GM12878 (cell line): ENCODE results near the gene ZNF566. TPM values are rescaled to one million over a fixed set of nuclear protein-coding genes. Genes with fewer than 3 reads are reported as not detected.

Experiments
- BHLHE40 ChIP-seq, 2 experiments: fragments of 450-650 bp in 1 of 2; IDR thresholded peaks; 2 replicates each; pipeline ENCODE4 v1.6.1; 2011 to 2017; ENCODE audit warnings: low read depth in 2 of 2, borderline replicate concordance in 1 of 2, improper control_type of control experiment in 1 of 2, low read length in 1 of 2, mild to moderate bottlenecking in 1 of 2
- CBX5 ChIP-seq: sonication (generic); IDR thresholded peaks from 2 replicates; pipeline ENCODE4 v1.6.1; 2016; ENCODE audit warnings: low read depth, moderate library complexity, mild to moderate bottlenecking, inconsistent platforms
- CREB1 ChIP-seq: IDR thresholded peaks from 2 replicates; pipeline ENCODE4 v1.6.1; 2012; ENCODE audit warnings: low read depth, mild to moderate bottlenecking, inconsistent platforms
- GATAD2B ChIP-seq: fragments of 450-650 bp; conservative IDR thresholded peaks from 2 replicates; pipeline ENCODE4 v1.6.1; 2017; ENCODE audit warnings: low read depth, mild to moderate bottlenecking, moderate library complexity
- HCFC1 ChIP-seq: fragments of 150-350 bp; IDR thresholded peaks from 2 replicates; pipeline ENCODE4 v1.6.1; 2014; ENCODE audit warnings: low read length
- HDGF ChIP-seq: fragments of 450-650 bp; IDR thresholded peaks from 2 replicates; pipeline ENCODE4 v1.6.1; 2016; ENCODE audit warnings: antibody characterized with exemption
- IRF4 ChIP-seq: IDR thresholded peaks from 2 replicates; pipeline ENCODE4 v1.6.1; 2011; ENCODE audit warnings: low read depth, low read length
- KLF5 ChIP-seq: fragments of 450-650 bp; IDR thresholded peaks from 2 replicates; pipeline ENCODE4 v1.6.1; 2014; ENCODE audit warnings: mild to moderate bottlenecking; ENCODE audit not compliant: partially characterized antibody
- NFYA ChIP-seq: IDR thresholded peaks from 2 replicates; pipeline ENCODE4 v1.6.1; 2011; ENCODE audit warnings: low read depth, mild to moderate bottlenecking, low read length, improper control_type of control experiment, borderline replicate concordance
- PML ChIP-seq: IDR thresholded peaks from 2 replicates; pipeline ENCODE4 v1.6.1; 2012; ENCODE audit warnings: low read length, inconsistent platforms
- SIX5 ChIP-seq: IDR thresholded peaks from 2 replicates; pipeline ENCODE4 v1.6.1; 2011; ENCODE audit warnings: mild to moderate bottlenecking, low read depth, low read length, moderate library complexity; ENCODE audit not compliant: severe bottlenecking
- TARDBP ChIP-seq: IDR thresholded peaks from 2 replicates; pipeline ENCODE4 v1.6.1; 2016; ENCODE audit warnings: borderline replicate concordance
- ZBED1 ChIP-seq: IDR thresholded peaks from 2 replicates; pipeline ENCODE4 v1.6.1; 2016; ENCODE audit warnings: borderline replicate concordance
- ZSCAN29 ChIP-seq: fragments of 450-650 bp; IDR thresholded peaks from 2 replicates; pipeline ENCODE4 v1.6.1; 2017; ENCODE audit warnings: mild to moderate bottlenecking, moderate library complexity
- polyA plus RNA-seq, 11 experiments: library from polyadenylated mRNA; depleted of rRNA in 4 of 11; unstranded in 6 of 11; stranded (reverse) in 5 of 11; fragments of >200 nt; fragmentation: Nextera tagmentation in 4 of 11; fragmentation: Illumina TruSeq in 1 of 11; extraction: Ambion mirVana in 4 of 11; extraction: Trizol in 1 of 11; gene quantifications; 1 replicate in 1 of 11; 2 replicates in 10 of 11; pipeline versions ENCODE4 v1.2.1 to v1.2.3, GENCODE V29; 2011 to 2016; ENCODE audit warnings: inconsistent platforms in 2 of 11, missing spikeins in 2 of 11, low read depth in 1 of 11
- total RNA-seq, 4 experiments: library from RNA; depleted of rRNA in 3 of 4; stranded (reverse); fragments of >200 nt in 3 of 4; fragmentation: Illumina TruSeq in 1 of 4; extraction: Trizol in 1 of 4; gene quantifications; 2 replicates each; pipeline versions ENCODE4 v1.2.1 to v1.2.3, GENCODE V29; 2013 to 2021
- TF ChIP-seq, protein P1 (sequence below): fragments of 450-650 bp; IDR thresholded peaks from 2 replicates; pipeline ENCODE4 v1.6.1; 2017; ENCODE audit warnings: low read depth, mild to moderate bottlenecking, moderate library complexity
- TF ChIP-seq, protein P2 (sequence below), 3 experiments: IDR thresholded peaks in 2 of 3; conservative IDR thresholded peaks in 1 of 3; 2 replicates each; pipeline ENCODE4 v1.5.1; 2011; ENCODE audit warnings: low read depth in 3 of 3, low read length in 3 of 3, mild to moderate bottlenecking in 3 of 3, control low read depth in 2 of 3, moderate library complexity in 2 of 3, inconsistent platforms in 1 of 3, mixed read lengths in 1 of 3; ENCODE audit not compliant: control insufficient read depth in 2 of 3, insufficient read depth in 1 of 3; ENCODE audit errors: extremely low read depth in 1 of 3
- TF ChIP-seq, protein P3 (sequence below): IDR thresholded peaks from 2 replicates; pipeline ENCODE4 v1.6.1; 2011; ENCODE audit warnings: low read depth, low read length, improper control_type of control experiment, borderline replicate concordance
- TF ChIP-seq, protein P4 (sequence below): fragments of 450-650 bp; IDR thresholded peaks from 2 replicates; pipeline ENCODE4 v1.6.1; 2017; ENCODE audit warnings: mild to moderate bottlenecking, moderate library complexity

ZNF566 gene
- total and polyA plus RNA-seq, 10 of the 15 experiments (the other 5 are each of a cell fraction or from before 2014, with no cell fraction given) = 2.5 to 5.8 (median 3.9) TPM

DNA sequence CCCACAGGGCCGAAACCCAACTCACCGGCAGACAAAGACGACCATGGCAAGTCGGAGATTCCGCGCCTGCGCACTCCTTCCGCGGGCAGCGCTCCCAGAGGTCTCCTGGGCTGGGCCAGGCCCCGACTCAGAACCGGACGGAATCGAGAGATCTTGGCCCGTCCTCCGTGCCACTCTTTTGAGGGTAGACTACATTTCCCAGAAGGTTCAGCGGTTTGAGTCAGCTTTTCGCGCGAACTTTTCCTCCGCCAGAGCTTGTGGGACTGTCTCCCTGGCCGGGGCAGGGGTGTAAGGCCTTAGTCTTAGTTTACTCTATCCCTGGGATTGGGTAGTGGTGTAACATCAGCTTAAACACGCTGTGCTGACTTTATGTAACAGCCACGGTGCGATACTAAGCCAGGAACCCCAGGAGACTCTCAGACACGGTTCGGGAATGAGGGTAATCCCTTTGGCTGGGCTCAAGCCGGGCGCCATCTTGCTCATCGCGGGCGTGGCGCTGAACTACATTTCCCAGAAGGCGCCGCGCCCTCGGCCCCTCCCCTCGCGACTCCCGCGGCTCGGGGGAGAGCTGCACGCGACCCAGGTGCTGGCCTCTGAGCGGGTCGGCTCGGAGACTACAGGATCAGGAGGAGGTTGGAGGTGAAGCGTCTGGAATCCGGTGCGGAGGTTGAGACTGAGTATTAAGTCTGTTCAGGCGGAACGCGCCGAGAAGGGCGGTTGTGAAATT, 39.0 kb upstream of the ZNF566 start, which contains the start of gene ZNF260 (continued):
- TF ChIP-seq, protein P1, sequence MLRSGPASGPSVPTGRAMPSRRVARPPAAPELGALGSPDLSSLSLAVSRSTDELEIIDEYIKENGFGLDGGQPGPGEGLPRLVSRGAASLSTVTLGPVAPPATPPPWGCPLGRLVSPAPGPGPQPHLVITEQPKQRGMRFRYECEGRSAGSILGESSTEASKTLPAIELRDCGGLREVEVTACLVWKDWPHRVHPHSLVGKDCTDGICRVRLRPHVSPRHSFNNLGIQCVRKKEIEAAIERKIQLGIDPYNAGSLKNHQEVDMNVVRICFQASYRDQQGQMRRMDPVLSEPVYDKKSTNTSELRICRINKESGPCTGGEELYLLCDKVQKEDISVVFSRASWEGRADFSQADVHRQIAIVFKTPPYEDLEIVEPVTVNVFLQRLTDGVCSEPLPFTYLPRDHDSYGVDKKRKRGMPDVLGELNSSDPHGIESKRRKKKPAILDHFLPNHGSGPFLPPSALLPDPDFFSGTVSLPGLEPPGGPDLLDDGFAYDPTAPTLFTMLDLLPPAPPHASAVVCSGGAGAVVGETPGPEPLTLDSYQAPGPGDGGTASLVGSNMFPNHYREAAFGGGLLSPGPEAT = peak; percentile 87
- TF ChIP-seq NFYA = no peak
- no peak for TF ChIP-seq IRF4
- peak; percentile 82 for TF ChIP-seq HCFC1
- TF ChIP-seq TARDBP = peak; percentile 63; the same call in 1 of the 2 replicates
- TF ChIP-seq HDGF = no peak
- peak; percentile 75 for TF ChIP-seq SIX5
- TF ChIP-seq, protein P2, sequence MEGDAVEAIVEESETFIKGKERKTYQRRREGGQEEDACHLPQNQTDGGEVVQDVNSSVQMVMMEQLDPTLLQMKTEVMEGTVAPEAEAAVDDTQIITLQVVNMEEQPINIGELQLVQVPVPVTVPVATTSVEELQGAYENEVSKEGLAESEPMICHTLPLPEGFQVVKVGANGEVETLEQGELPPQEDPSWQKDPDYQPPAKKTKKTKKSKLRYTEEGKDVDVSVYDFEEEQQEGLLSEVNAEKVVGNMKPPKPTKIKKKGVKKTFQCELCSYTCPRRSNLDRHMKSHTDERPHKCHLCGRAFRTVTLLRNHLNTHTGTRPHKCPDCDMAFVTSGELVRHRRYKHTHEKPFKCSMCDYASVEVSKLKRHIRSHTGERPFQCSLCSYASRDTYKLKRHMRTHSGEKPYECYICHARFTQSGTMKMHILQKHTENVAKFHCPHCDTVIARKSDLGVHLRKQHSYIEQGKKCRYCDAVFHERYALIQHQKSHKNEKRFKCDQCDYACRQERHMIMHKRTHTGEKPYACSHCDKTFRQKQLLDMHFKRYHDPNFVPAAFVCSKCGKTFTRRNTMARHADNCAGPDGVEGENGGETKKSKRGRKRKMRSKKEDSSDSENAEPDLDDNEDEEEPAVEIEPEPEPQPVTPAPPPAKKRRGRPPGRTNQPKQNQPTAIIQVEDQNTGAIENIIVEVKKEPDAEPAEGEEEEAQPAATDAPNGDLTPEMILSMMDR (IDR thresholded peaks at IDR 0.05 in 2 of 3, conservative IDR thresholded peaks at IDR 0.05 in 1 of 3; ENCODE audit: control insufficient read depth in 2 of 3, extremely low read depth in 1 of 3, insufficient read depth in 1 of 3, low read depth in 3 of 3, low read length in 3 of 3) = no peak
- TF ChIP-seq GATAD2B = peak; percentile 71; the same call in 1 of the 2 replicates
- TF ChIP-seq, protein P3, sequence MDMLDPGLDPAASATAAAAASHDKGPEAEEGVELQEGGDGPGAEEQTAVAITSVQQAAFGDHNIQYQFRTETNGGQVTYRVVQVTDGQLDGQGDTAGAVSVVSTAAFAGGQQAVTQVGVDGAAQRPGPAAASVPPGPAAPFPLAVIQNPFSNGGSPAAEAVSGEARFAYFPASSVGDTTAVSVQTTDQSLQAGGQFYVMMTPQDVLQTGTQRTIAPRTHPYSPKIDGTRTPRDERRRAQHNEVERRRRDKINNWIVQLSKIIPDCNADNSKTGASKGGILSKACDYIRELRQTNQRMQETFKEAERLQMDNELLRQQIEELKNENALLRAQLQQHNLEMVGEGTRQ = no peak
- TF ChIP-seq KLF5 = peak; percentile 16
- TF ChIP-seq CREB1 = peak; percentile 92
- TF ChIP-seq ZBED1 = no peak
- TF ChIP-seq BHLHE40 (IDR thresholded peaks at IDR 0.05; ENCODE audit: borderline replicate concordance in 1 of 2, low read depth in 2 of 2, low read length in 1 of 2) = peak; percentile 97 to 99
- peak; percentile 66; the same call in 1 of the 2 replicates for TF ChIP-seq CBX5
- no peak for TF ChIP-seq ZSCAN29
- TF ChIP-seq, protein P4, sequence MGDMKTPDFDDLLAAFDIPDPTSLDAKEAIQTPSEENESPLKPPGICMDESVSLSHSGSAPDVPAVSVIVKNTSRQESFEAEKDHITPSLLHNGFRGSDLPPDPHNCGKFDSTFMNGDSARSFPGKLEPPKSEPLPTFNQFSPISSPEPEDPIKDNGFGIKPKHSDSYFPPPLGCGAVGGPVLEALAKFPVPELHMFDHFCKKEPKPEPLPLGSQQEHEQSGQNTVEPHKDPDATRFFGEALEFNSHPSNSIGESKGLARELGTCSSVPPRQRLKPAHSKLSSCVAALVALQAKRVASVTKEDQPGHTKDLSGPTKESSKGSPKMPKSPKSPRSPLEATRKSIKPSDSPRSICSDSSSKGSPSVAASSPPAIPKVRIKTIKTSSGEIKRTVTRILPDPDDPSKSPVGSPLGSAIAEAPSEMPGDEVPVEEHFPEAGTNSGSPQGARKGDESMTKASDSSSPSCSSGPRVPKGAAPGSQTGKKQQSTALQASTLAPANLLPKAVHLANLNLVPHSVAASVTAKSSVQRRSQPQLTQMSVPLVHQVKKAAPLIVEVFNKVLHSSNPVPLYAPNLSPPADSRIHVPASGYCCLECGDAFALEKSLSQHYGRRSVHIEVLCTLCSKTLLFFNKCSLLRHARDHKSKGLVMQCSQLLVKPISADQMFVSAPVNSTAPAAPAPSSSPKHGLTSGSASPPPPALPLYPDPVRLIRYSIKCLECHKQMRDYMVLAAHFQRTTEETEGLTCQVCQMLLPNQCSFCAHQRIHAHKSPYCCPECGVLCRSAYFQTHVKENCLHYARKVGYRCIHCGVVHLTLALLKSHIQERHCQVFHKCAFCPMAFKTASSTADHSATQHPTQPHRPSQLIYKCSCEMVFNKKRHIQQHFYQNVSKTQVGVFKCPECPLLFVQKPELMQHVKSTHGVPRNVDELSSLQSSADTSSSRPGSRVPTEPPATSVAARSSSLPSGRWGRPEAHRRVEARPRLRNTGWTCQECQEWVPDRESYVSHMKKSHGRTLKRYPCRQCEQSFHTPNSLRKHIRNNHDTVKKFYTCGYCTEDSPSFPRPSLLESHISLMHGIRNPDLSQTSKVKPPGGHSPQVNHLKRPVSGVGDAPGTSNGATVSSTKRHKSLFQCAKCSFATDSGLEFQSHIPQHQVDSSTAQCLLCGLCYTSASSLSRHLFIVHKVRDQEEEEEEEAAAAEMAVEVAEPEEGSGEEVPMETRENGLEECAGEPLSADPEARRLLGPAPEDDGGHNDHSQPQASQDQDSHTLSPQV = no peak
- TF ChIP-seq PML = peak; percentile 58
